SK-N-MC (cell line): ENCODE results near the gene RBFA.
"Not testable (repeated sequence)": the region's sequence is repeated elsewhere in the genome, so short reads cannot be mapped to it uniquely, and the experiment has no call there.

Experiments used
- EZH2 ChIP-seq: fragments of 200-600 bp; sonication (generic); IDR thresholded peaks from one replicate; pipeline ENCODE4 v1.6.1; 2017; ENCODE audit warnings: antibody characterized with exemption
- FOXP2 ChIP-seq: optimal IDR thresholded peaks from 2 replicates; pipeline ENCODE3; 2011; ENCODE audit warnings: mild to moderate bottlenecking, moderate library complexity; ENCODE audit not compliant: insufficient read depth; ENCODE audit errors: extremely low read length, control extremely low read depth
- POLR2AphosphoS5 ChIP-seq: IDR thresholded peaks from 2 replicates; pipeline ENCODE4 v1.6.1; 2012; ENCODE audit warnings: mild to moderate bottlenecking, low read depth, low read length, borderline replicate concordance

- TF ChIP-seq EZH2, POLR2AphosphoS5, FOXP2: not testable (repeated sequence)
Measured at GRCh38 chr18:79999701-80000100, 34.5 kb upstream of the RBFA start.
